Neural crest cell (in vitro differentiated cells): ENCODE measurements around the gene NCOA3. TPM values are rescaled to one million over a fixed set of nuclear protein-coding genes. Genes with fewer than 3 reads are reported as not detected.

ENCODE experiments used
- DNase-seq: peaks from one replicate; pipeline ENCODE4 v3.0.0; 2021; ENCODE audit warnings: low read depth, mixed read lengths, low spot score
- H3K27ac Mint-ChIP-seq: one replicate; pipeline ENCODE4 v1.8.0; 2021; ENCODE audit warnings: mild to moderate bottlenecking, mixed read lengths; ENCODE audit not compliant: unreplicated experiment
- H3K27me3 Mint-ChIP-seq: 2 replicates; pipeline ENCODE4 v1.8.0; 2021; ENCODE audit warnings: low read depth, mild to moderate bottlenecking, mixed read lengths
- H3K36me3 Mint-ChIP-seq: 2 replicates; pipeline ENCODE4 v1.8.0; 2021; ENCODE audit warnings: low read depth, mild to moderate bottlenecking, mixed read lengths
- H3K4me1 Mint-ChIP-seq: 2 replicates; pipeline ENCODE4 v1.8.0; 2021; ENCODE audit warnings: mixed read lengths
- H3K4me3 Mint-ChIP-seq: one replicate; pipeline ENCODE4 v1.8.0; 2021; ENCODE audit warnings: mild to moderate bottlenecking, mixed read lengths
- H3K9me3 Mint-ChIP-seq: 2 replicates; pipeline ENCODE4 v1.8.0; 2021; ENCODE audit warnings: mixed read lengths
- CTCF ChIP-seq: fragments of 200-600 bp; sonication (generic); conservative IDR thresholded peaks from 2 replicates; pipeline ENCODE4 v1.5.0; 2021; ENCODE audit warnings: antibody characterized with exemption, mild to moderate bottlenecking
- total RNA-seq: library from RNA; stranded (reverse); gene quantifications from 2 replicates; pipeline ENCODE4 v1.2.1, GENCODE V29; 2021

The NCOA3 gene
- total RNA-seq, 1 donor from 2014 or later, result 25.7 TPM

GRCh38 chr20:47668313-47669151 lies 166.8 kb downstream of the NCOA3 start:
- Mint-ChIP-seq H3K27me3 (no peaks in the 10 kb centered on the region), H3K4me3 (no peak overlapping the region), H3K4me1 (peaks cover 12% of the 10 kb centered on the region), H3K9me3 (no peaks in the 10 kb centered on the region), H3K36me3 (no peaks in the 10 kb centered on the region), H3K27ac (peak overlapping the region; percentile 73)
- no peak for DNase-seq
- TF ChIP-seq CTCF, result no peak

GRCh38 chr20:47669152-47669425 lies 167.4 kb downstream of the NCOA3 start:
- no peak for DNase-seq
- H3K27ac Mint-ChIP-seq, result peak overlapping the region; percentile 73
- no peak overlapping the region for H3K4me3 Mint-ChIP-seq
- H3K27me3 Mint-ChIP-seq, result no peaks in the 10 kb centered on the region
- H3K4me1 Mint-ChIP-seq, result peaks cover 6% of the 10 kb centered on the region
- no peaks in the 10 kb centered on the region for H3K36me3 Mint-ChIP-seq
- no peak for TF ChIP-seq CTCF
- no peaks in the 10 kb centered on the region for H3K9me3 Mint-ChIP-seq

GRCh38 chr20:47669489-47669888 lies 167.8 kb downstream of the NCOA3 start:
- no peaks in the 10 kb centered on the region for H3K27me3 Mint-ChIP-seq
- no peak overlapping the region for H3K27ac Mint-ChIP-seq
- peaks cover 4% of the 10 kb centered on the region for H3K4me1 Mint-ChIP-seq
- DNase-seq, result no peak
- no peaks in the 10 kb centered on the region for H3K9me3 Mint-ChIP-seq
- no peak for TF ChIP-seq CTCF
- H3K36me3 Mint-ChIP-seq, result no peaks in the 10 kb centered on the region
- H3K4me3 Mint-ChIP-seq, result no peak overlapping the region

GRCh38 chr20:47669927-47670890 lies 168.5 kb downstream of the NCOA3 start:
- Mint-ChIP-seq H3K4me1 (no peaks in the 10 kb centered on the region), H3K27me3 (no peaks in the 10 kb centered on the region), H3K9me3 (no peaks in the 10 kb centered on the region), H3K36me3 (no peaks in the 10 kb centered on the region), H3K27ac (peak overlapping the region; percentile 72), H3K4me3 (peak overlapping the region; percentile 15)
- no peak for DNase-seq
- no peak for TF ChIP-seq CTCF

GRCh38 chr20:47670913-47671312 lies 169.2 kb downstream of the NCOA3 start:
- H3K27me3 Mint-ChIP-seq, result no peaks in the 10 kb centered on the region
- no peak for TF ChIP-seq CTCF
- peaks cover 3% of the 10 kb centered on the region for H3K4me1 Mint-ChIP-seq
- no peaks in the 10 kb centered on the region for H3K9me3 Mint-ChIP-seq
- H3K4me3 Mint-ChIP-seq, result no peak overlapping the region
- no peak overlapping the region for H3K27ac Mint-ChIP-seq
- no peaks in the 10 kb centered on the region for H3K36me3 Mint-ChIP-seq
- DNase-seq, result no peak
